CD4-positive, alpha-beta memory T cell (primary cell): ENCODE measurements around the gene HS3ST5. TPM values are rescaled to one million over a fixed set of nuclear protein-coding genes. Genes with fewer than 3 reads are reported as not detected.
A peak's percentile ranks its signal among the peaks of the same experiment; 100 is the strongest.
"Not testable (repeated sequence)": the region's sequence is repeated elsewhere in the genome, so short reads cannot be mapped to it uniquely, and the experiment has no call there.

Source experiments
- CTCF ChIA-PET: fragments of 350-600 bp; sonication (Branson Sonifier 250); formaldehyde crosslinking; loops from one replicate; lab custom pipeline; 2021; ENCODE audit warnings: inconsistent platforms; ENCODE audit not compliant: partially characterized antibody; lab: Charles Lee
- POLR2A ChIA-PET: fragments of 350-600 bp; sonication (Branson Sonifier 250); formaldehyde crosslinking; loops from one replicate; lab custom pipeline; 2021; ENCODE audit not compliant: partially characterized antibody; lab: Charles Lee
- DNase-seq, 5 donors: peaks; one replicate each; pipeline versions ENCODE4 v3.0.0 to v3.0.0-alpha.2; 2020 to 2022; ENCODE audit warnings: mixed read lengths in 1 of 5
- H3K27ac ChIP-seq: one replicate; pipeline ENCODE4 v1.7.0; 2013; ENCODE audit warnings: low read depth, low read length
- H3K27me3 ChIP-seq: 2 replicates; pipeline ENCODE4 v1.7.0; 2013; ENCODE audit warnings: mild to moderate bottlenecking, low read length, moderate library complexity; ENCODE audit not compliant: insufficient read depth
- H3K36me3 ChIP-seq: 2 replicates; pipeline ENCODE4 v1.7.0; 2013; ENCODE audit warnings: mild to moderate bottlenecking, low read length, moderate library complexity; ENCODE audit not compliant: insufficient read depth
- H3K4me1 ChIP-seq: 2 replicates; pipeline ENCODE4 v1.7.0; 2013; ENCODE audit warnings: mild to moderate bottlenecking, low read length, moderate library complexity; ENCODE audit not compliant: insufficient read depth
- H3K4me3 ChIP-seq, 2 donors: one replicate each; pipeline ENCODE4 v1.7.0; 2013; ENCODE audit warnings: low read length in 2 of 2, mild to moderate bottlenecking in 1 of 2
- H3K9me3 ChIP-seq, 2 donors: one replicate each; pipeline ENCODE4 v1.7.0; 2013; ENCODE audit warnings: low read length in 2 of 2, control low read depth in 1 of 2; ENCODE audit not compliant: control insufficient read depth in 1 of 2
- H3K27ac Mint-ChIP-seq, 7 donors: one replicate each; pipeline ENCODE4 v1.8.0; 2020 to 2021; ENCODE audit warnings: mixed read lengths in 7 of 7, mild to moderate bottlenecking in 6 of 7, inconsistent platforms in 3 of 7, moderate library complexity in 3 of 7
- H3K27me3 Mint-ChIP-seq, 2 donors: one replicate each; pipeline ENCODE4 v1.8.0; 2020 to 2021; ENCODE audit warnings: mixed read lengths in 2 of 2
- H3K36me3 Mint-ChIP-seq, 2 donors: one replicate each; pipeline ENCODE4 v1.8.0; 2020 to 2021; ENCODE audit warnings: mixed read lengths in 2 of 2, inconsistent platforms in 1 of 2, mild to moderate bottlenecking in 1 of 2
- H3K4me1 Mint-ChIP-seq, 4 donors: one replicate each; pipeline ENCODE4 v1.8.0; 2020 to 2021; ENCODE audit warnings: mixed read lengths in 4 of 4, mild to moderate bottlenecking in 1 of 4
- H3K4me3 Mint-ChIP-seq, 8 donors: one replicate each; pipeline ENCODE4 v1.8.0; 2020 to 2021; ENCODE audit warnings: mixed read lengths in 8 of 8, mild to moderate bottlenecking in 7 of 8, moderate library complexity in 6 of 8, inconsistent platforms in 3 of 8
- H3K9me3 Mint-ChIP-seq, 8 donors: one replicate each; pipeline ENCODE4 v1.8.0; 2020 to 2021; ENCODE audit warnings: mixed read lengths in 8 of 8, mild to moderate bottlenecking in 5 of 8, inconsistent platforms in 3 of 8, moderate library complexity in 1 of 8
- intact Hi-C: fragments of 100-400 bp; cut with micrococcal nuclease; formaldehyde crosslinking; loops from one replicate; pipeline ENCODE4 v1.15.1; 2023
- polyA plus RNA-seq, 2 donors: library from polyadenylated mRNA; unstranded; fragments of 300-500 nt; fragmentation: Illumina TruSeq; gene quantifications; one replicate each; pipeline ENCODE4 v1.2.3, GENCODE V29; 2021
- total RNA-seq, 2 experiments: library from RNA; stranded (reverse); gene quantifications; one replicate each; pipeline ENCODE4 v1.2.3, GENCODE V29; 2021

HS3ST5 gene
- total and polyA plus RNA-seq, 4 experiments from 2014 or later = not detected

DNA sequence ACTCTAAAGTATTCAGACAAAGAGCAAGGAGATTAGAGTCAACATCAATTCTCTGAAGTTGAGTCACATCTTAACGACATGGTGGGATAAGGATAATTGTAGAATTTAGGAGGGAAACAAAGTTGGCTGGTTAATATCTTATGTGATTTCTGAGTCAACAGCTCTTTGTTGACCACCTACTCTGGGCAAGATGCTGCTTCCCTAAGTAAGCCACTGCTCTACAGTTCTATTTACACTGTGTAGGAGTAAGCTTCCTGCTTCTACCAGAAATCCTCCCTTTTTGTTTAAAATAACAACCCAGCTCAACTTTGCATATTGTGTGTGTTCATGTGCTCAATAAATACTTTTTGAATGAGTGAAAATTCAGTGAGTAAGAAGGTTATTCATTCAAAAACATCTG is 3.1 kb downstream of the HS3ST5 start:
- no peaks in the 10 kb centered on the region for H3K36me3 ChIP-seq
- H3K9me3 ChIP-seq = no peaks in the 10 kb centered on the region
- intact Hi-C loops = no loop called here
- ChIA-PET CTCF (no interaction called here), POLR2A (no interaction called here)
- H3K27ac Mint-ChIP-seq = no peak overlapping the region
- H3K27me3 ChIP-seq = no peaks in the 10 kb centered on the region
- peaks cover 11 to 18% of the 10 kb centered on the region in 2 donors for H3K27me3 Mint-ChIP-seq
- no peaks in the 10 kb centered on the region for H3K4me1 ChIP-seq
- peaks cover 0 to 4% (median 0%) of the 10 kb centered on the region in 8 donors for H3K9me3 Mint-ChIP-seq
- no peaks in the 10 kb centered on the region for H3K36me3 Mint-ChIP-seq
- no peak overlapping the region for H3K27ac ChIP-seq
- no peak overlapping the region for H3K4me3 Mint-ChIP-seq
- H3K4me1 Mint-ChIP-seq = peaks cover 2 to 11% (median 5%) of the 10 kb centered on the region in 4 donors
- no peak overlapping the region for H3K4me3 ChIP-seq
- no peak for DNase-seq

GRCh38 chr6:114334237-114334636 is 8.6 kb downstream of the HS3ST5 start:
- ChIA-PET POLR2A (no interaction called here), CTCF (no interaction called here)
- Histone ChIP-seq H3K9me3 (no peaks in the 10 kb centered on the region), H3K27ac (no peak overlapping the region), H3K36me3 (no peaks in the 10 kb centered on the region), H3K4me1 (no peaks in the 10 kb centered on the region), H3K27me3 (no peaks in the 10 kb centered on the region), H3K4me3 (no peak overlapping the region)
- Mint-ChIP-seq H3K27me3 (peaks cover 1 to 2% of the 10 kb centered on the region in 2 donors), H3K36me3 (no peaks in the 10 kb centered on the region), H3K4me1 (no peaks in the 10 kb centered on the region), H3K4me3 (no peak overlapping the region), H3K9me3 (peaks cover 0 to 3% (median 0%) of the 10 kb centered on the region in 8 donors), H3K27ac (no peak overlapping the region)
- intact Hi-C loops = no loop called here
- no peak for DNase-seq

- no peak for DNase-seq
- intact Hi-C loops = no loop called here
- Histone ChIP-seq H3K27me3 (no peaks in the 10 kb centered on the region), H3K9me3 (no peaks in the 10 kb centered on the region), H3K4me1 (no peaks in the 10 kb centered on the region), H3K36me3 (no peaks in the 10 kb centered on the region), H3K27ac (no peak overlapping the region), H3K4me3 (no peak overlapping the region)
- ChIA-PET CTCF (no interaction called here), POLR2A (no interaction called here)
- peaks cover 0 to 2% of the 10 kb centered on the region in 2 donors for H3K27me3 Mint-ChIP-seq
- H3K36me3 Mint-ChIP-seq = no peaks in the 10 kb centered on the region
- H3K27ac Mint-ChIP-seq = peak overlapping the region in 1 of 7 donors; percentile 41
- no peaks in the 10 kb centered on the region for H3K4me1 Mint-ChIP-seq
- H3K4me3 Mint-ChIP-seq = no peak overlapping the region
- H3K9me3 Mint-ChIP-seq = peaks cover 0 to 3% (median 0%) of the 10 kb centered on the region in 8 donors
These were observed 15.7 kb downstream of the HS3ST5 start for GRCh38 chr6:114327074-114327473.

GRCh38 chr6:114323784-114324183 is 19.0 kb downstream of the HS3ST5 start:
- H3K36me3 ChIP-seq = no peaks in the 10 kb centered on the region
- peaks cover 0 to 3% (median 0%) of the 10 kb centered on the region in 8 donors for H3K9me3 Mint-ChIP-seq
- DNase-seq = no peak
- intact Hi-C loops = no loop called here
- no peaks in the 10 kb centered on the region for H3K9me3 ChIP-seq
- H3K4me1 Mint-ChIP-seq = no peaks in the 10 kb centered on the region
- POLR2A ChIA-PET = no interaction called here
- no peaks in the 10 kb centered on the region for H3K36me3 Mint-ChIP-seq
- peaks cover 0 to 2% of the 10 kb centered on the region in 2 donors for H3K27me3 Mint-ChIP-seq
- H3K27ac ChIP-seq = no peak overlapping the region
- CTCF ChIA-PET = no interaction called here
- H3K4me1 ChIP-seq = no peaks in the 10 kb centered on the region
- H3K4me3 Mint-ChIP-seq = no peak overlapping the region
- H3K4me3 ChIP-seq = no peak overlapping the region
- H3K27me3 ChIP-seq = no peaks in the 10 kb centered on the region
- no peak overlapping the region for H3K27ac Mint-ChIP-seq

DNA sequence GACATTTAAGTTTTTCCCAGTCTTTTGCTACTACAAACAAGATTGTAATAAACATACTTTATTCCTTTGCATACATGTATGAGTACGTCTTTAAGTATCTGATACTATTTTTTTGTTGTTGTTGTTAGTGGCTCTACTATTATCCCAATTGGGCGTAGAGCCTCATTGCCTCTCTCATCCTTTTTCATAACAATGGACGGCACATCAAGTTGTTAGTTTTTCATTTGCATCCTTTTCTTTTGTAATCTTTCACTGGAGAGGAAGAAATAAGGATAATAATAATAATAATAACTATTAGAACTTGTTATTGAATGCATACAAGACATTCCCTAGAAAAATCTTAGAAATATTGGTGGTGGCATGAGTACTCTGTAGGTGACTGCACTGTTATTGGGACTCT is 23.1 kb downstream of the HS3ST5 start:
- intact Hi-C loops = no loop called here
- ChIA-PET POLR2A (no interaction called here), CTCF (no interaction called here)
- H3K4me1 ChIP-seq = no peaks in the 10 kb centered on the region
- no peaks in the 10 kb centered on the region for H3K27me3 ChIP-seq
- H3K4me3 ChIP-seq = no peak overlapping the region
- Mint-ChIP-seq H3K36me3 (no peaks in the 10 kb centered on the region), H3K4me1 (no peaks in the 10 kb centered on the region), H3K27me3 (no peaks in the 10 kb centered on the region), H3K27ac (no peak overlapping the region), H3K9me3 (peaks cover 0 to 4% (median 0%) of the 10 kb centered on the region in 8 donors), H3K4me3 (no peak overlapping the region)
- no peak for DNase-seq
- no peaks in the 10 kb centered on the region for H3K9me3 ChIP-seq
- no peak overlapping the region for H3K27ac ChIP-seq
- H3K36me3 ChIP-seq = no peaks in the 10 kb centered on the region

- intact Hi-C loops = no loop called here
- H3K9me3 ChIP-seq = no peaks in the 10 kb centered on the region
- H3K36me3 Mint-ChIP-seq = no peaks in the 10 kb centered on the region
- ChIA-PET CTCF (no interaction called here), POLR2A (no interaction called here)
- no peak overlapping the region for H3K27ac Mint-ChIP-seq
- H3K4me1 ChIP-seq = no peaks in the 10 kb centered on the region
- H3K4me3 ChIP-seq = no peak overlapping the region
- H3K9me3 Mint-ChIP-seq = peaks cover 0 to 4% (median 0%) of the 10 kb centered on the region in 8 donors
- H3K27me3 ChIP-seq = no peaks in the 10 kb centered on the region
- H3K4me3 Mint-ChIP-seq = no peak overlapping the region
- H3K27ac ChIP-seq = no peak overlapping the region
- H3K36me3 ChIP-seq = no peaks in the 10 kb centered on the region
- no peaks in the 10 kb centered on the region for H3K4me1 Mint-ChIP-seq
- H3K27me3 Mint-ChIP-seq = no peaks in the 10 kb centered on the region
- DNase-seq = no peak
These were observed 26.8 kb downstream of the HS3ST5 start for GRCh38 chr6:114315831-114316595.

DNA sequence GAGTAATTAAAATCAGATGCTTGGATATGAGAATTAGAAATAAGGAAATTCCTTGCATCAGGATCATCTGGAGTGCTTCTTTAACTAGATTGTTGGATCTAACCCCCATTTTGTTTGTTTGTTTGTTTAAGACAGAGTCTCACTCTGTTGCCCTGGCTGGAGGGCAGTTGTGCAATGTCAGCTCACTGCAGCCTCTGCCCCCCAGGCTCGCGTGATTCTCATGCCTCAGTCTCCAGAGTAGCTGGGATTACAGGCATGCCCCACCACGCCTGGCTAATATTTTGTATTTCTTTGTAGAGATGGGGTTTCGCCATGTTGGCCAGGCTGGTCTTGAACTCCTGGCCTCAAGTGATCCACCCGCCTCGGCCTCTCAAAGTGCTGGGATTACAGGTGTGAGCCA is 29.0 kb downstream of the HS3ST5 start:
- H3K4me1 ChIP-seq, H3K4me1 Mint-ChIP-seq, H3K36me3 ChIP-seq, DNase-seq, H3K36me3 Mint-ChIP-seq, H3K9me3 ChIP-seq, intact Hi-C loops, H3K27ac ChIP-seq, POLR2A ChIA-PET, CTCF ChIA-PET, H3K4me3 ChIP-seq, H3K27me3 ChIP-seq, H3K9me3 Mint-ChIP-seq, H3K27ac Mint-ChIP-seq, H3K4me3 Mint-ChIP-seq, H3K27me3 Mint-ChIP-seq: not testable (repeated sequence)
